HepG2 (cell line): ENCODE measurements around the gene MYPN. TPM values are rescaled to one million over a fixed set of nuclear protein-coding genes. Genes with fewer than 3 reads are reported as not detected.

Experiments
- ATAC-seq: fragments of 200-7000 bp; cut with Tn5 transposase; 3 replicates; pipeline ENCODE4 v1.9.1; 2020; ENCODE audit warnings: mild to moderate bottlenecking, moderate library complexity
- BruUV-seq: library from RNA; stranded (reverse); fragments of 400-500 nt; replicated peaks from 2 replicates; lab custom pipeline; 2021; lab: Mats Ljungman, UMichigan
- CTCF ChIA-PET: fragments of 300-600 bp; formaldehyde crosslinking; extraction: SDS; loops from one replicate; lab custom pipeline; 2021; ENCODE audit warnings: low total read pairs, inconsistent platforms, low intra/inter-chr PET ratio; lab: Yijun Ruan, JAX
- POLR2A ChIA-PET: fragments of 350-600 bp; sonication (Branson Sonifier 250); formaldehyde crosslinking; loops from one replicate; lab custom pipeline; 2020; ENCODE audit warnings: antibody characterized with exemption, inconsistent platforms; lab: Yijun Ruan, JAX
- DNase-seq: peaks from one replicate; pipeline ENCODE4 v3.0.0-alpha.2; 2015; ENCODE audit warnings: low spot score
- FAIRE-seq: peaks from 3 replicates; lab custom pipeline; 2011; peaks lifted over from hg19 to GRCh38; lab: Jason Lieb, UNC
- H2AFZ ChIP-seq: one replicate; pipeline ENCODE4 v1.6.1; 2011; ENCODE audit warnings: low read length, inconsistent platforms
- H3K27ac ChIP-seq: fragments of 300-600 bp; 3 replicates; pipeline ENCODE4 v1.8.0; 2011; ENCODE audit warnings: mixed run types, mild to moderate bottlenecking, mixed read lengths, low read length, inconsistent platforms; ENCODE audit not compliant: insufficient read depth; ENCODE audit errors: extremely low read length
- H3K27me3 ChIP-seq, 2 experiments: fragments of 200-600 bp in 1 of 2; 2 replicates in 1 of 2; 3 replicates in 1 of 2; pipeline versions ENCODE4 v1.6.0 to v1.8.0; 2011; ENCODE audit warnings: low read length in 2 of 2, mild to moderate bottlenecking in 2 of 2, moderate library complexity in 2 of 2, inconsistent platforms in 1 of 2; ENCODE audit not compliant: insufficient read depth in 2 of 2, control insufficient read depth in 1 of 2
- H3K36me3 ChIP-seq, 2 experiments: fragments of 200-600 bp in 1 of 2; replicated peaks in 1 of 2; 2 replicates in 1 of 2; 3 replicates in 1 of 2; pipeline versions ENCODE4 v1.5.1 to v1.8.0; 2011; ENCODE audit warnings: low read length in 2 of 2, inconsistent platforms in 1 of 2; ENCODE audit not compliant: insufficient read depth in 2 of 2, control insufficient read depth in 1 of 2
- H3K4me1 ChIP-seq: 2 replicates; pipeline ENCODE4 v1.5.1; 2012; ENCODE audit warnings: low read length, inconsistent platforms; ENCODE audit not compliant: insufficient read depth
- H3K4me2 ChIP-seq: 2 replicates; pipeline ENCODE4 v1.6.0; 2011; ENCODE audit warnings: low read depth, low read length, inconsistent platforms
- H3K4me3 ChIP-seq, 3 experiments: fragments of 200-600 bp in 1 of 3; sonication (generic), shearing (Covaris generic) in 1 of 3; replicated peaks in 1 of 3; 2 replicates each; pipeline ENCODE4 v1.5.1; 2011 to 2016; ENCODE audit warnings: low read length in 3 of 3, inconsistent platforms in 2 of 3, low read depth in 2 of 3, mild to moderate bottlenecking in 2 of 3, control low read depth in 1 of 3, mixed read lengths in 1 of 3; ENCODE audit not compliant: insufficient read depth in 1 of 3
- H3K79me2 ChIP-seq: one replicate; pipeline ENCODE4 v1.6.1; 2011; ENCODE audit warnings: low read length, inconsistent platforms; ENCODE audit not compliant: insufficient read depth
- H3K9ac ChIP-seq: 2 replicates; pipeline ENCODE4 v1.6.0; 2011; ENCODE audit warnings: mild to moderate bottlenecking, low read depth, low read length, inconsistent platforms; ENCODE audit not compliant: insufficient read depth
- H3K9me3 ChIP-seq: 2 replicates; pipeline ENCODE4 v1.5.1; 2012; ENCODE audit warnings: mild to moderate bottlenecking, low read length
- H4K20me1 ChIP-seq: 2 replicates; pipeline ENCODE4 v1.6.0; 2011; ENCODE audit warnings: inconsistent platforms, mild to moderate bottlenecking, low read length, moderate library complexity; ENCODE audit not compliant: insufficient read depth
- BCL6 ChIP-seq: IDR thresholded peaks from 2 replicates; pipeline ENCODE4 v1.6.1; 2016; ENCODE audit warnings: missing genetic modification reagents, missing compliant biosample characterization
- DR1 ChIP-seq: sonication (generic); formaldehyde crosslinking; IDR thresholded peaks from 2 replicates; pipeline ENCODE4 v1.8.0; 2021; ENCODE audit warnings: mild to moderate bottlenecking, missing genetic modification reagents, inconsistent platforms
- FOXC1 ChIP-seq: sonication (generic); formaldehyde crosslinking; IDR thresholded peaks from 2 replicates; pipeline ENCODE4 v1.8.0; 2022; ENCODE audit warnings: mild to moderate bottlenecking, missing genetic modification reagents, borderline replicate concordance
- MEF2D ChIP-seq: sonication (generic); formaldehyde crosslinking; IDR thresholded peaks from 2 replicates; pipeline ENCODE4 v1.5.1; 2020; ENCODE audit warnings: mild to moderate bottlenecking, missing genetic modification reagents
- POGZ ChIP-seq: sonication (generic); formaldehyde crosslinking; IDR thresholded peaks from 2 replicates; pipeline ENCODE4 v1.4.0; 2020; ENCODE audit warnings: mild to moderate bottlenecking, missing genetic modification reagents
- ZNF713 ChIP-seq: sonication (generic); formaldehyde crosslinking; IDR thresholded peaks from 2 replicates; pipeline ENCODE4 v1.4.0; 2020; ENCODE audit warnings: mild to moderate bottlenecking, missing genetic modification reagents
- WGBS: methylation state at CpG from one replicate; pipeline ENCODE4 v1.1.6; 2017; ENCODE audit warnings: low lambda C conversion rate; 5-methylcytosine and 5-hydroxymethylcytosine counted together
- in situ Hi-C: cut with HindIII; loops from 2 replicates; pipeline ENCODE4 v1.10.0; 2017; ENCODE audit warnings: low pct_unique_long_range_greater_than_20kb; ENCODE audit not compliant: extremely low pct_ligation_motif_present
- intact Hi-C: fragments of 100-400 bp; cut with micrococcal nuclease; formaldehyde crosslinking; loops from one replicate; pipeline ENCODE4 v1.10.0; 2022; ENCODE audit not compliant: unreplicated experiment
- polyA plus RNA-seq, 8 experiments: library from polyadenylated mRNA; depleted of rRNA in 3 of 8; stranded (reverse) in 7 of 8; unstranded in 1 of 8; fragments of >200 nt; fragmentation: Illumina TruSeq in 4 of 8; extraction: Trizol in 4 of 8; gene quantifications; 2 replicates each; pipeline versions ENCODE4 v1.2.1 to v1.2.3, GENCODE V29; 2011 to 2016; ENCODE audit warnings: low read depth in 4 of 8, missing spikeins in 1 of 8, mixed read lengths in 1 of 8; ENCODE audit not compliant: insufficient read depth in 1 of 8
- total RNA-seq, 5 experiments: library from RNA; depleted of rRNA; stranded (reverse); fragments of >200 nt; fragmentation: Illumina TruSeq; extraction: Trizol; gene quantifications; 2 replicates each; pipeline ENCODE4 v1.2.3, GENCODE V29; 2016; ENCODE audit warnings: low read depth in 1 of 5
- TF ChIP-seq, protein P1 (sequence below): sonication (generic); formaldehyde crosslinking; IDR thresholded peaks from 2 replicates; pipeline ENCODE4 v1.4.0; 2020; ENCODE audit warnings: mild to moderate bottlenecking, low read depth, missing genetic modification reagents
- TF ChIP-seq, protein P2 (sequence below): sonication (generic); formaldehyde crosslinking; IDR thresholded peaks from 2 replicates; pipeline ENCODE4 v1.4.0; 2020; ENCODE audit warnings: missing genetic modification reagents
- TF ChIP-seq, protein P3 (sequence below): sonication (generic); formaldehyde crosslinking; IDR thresholded peaks from 2 replicates; pipeline ENCODE4 v1.9.0; 2022; ENCODE audit warnings: missing genetic modification reagents, mild to moderate bottlenecking, borderline replicate concordance
- TF ChIP-seq, protein P4 (sequence below): sonication (generic); formaldehyde crosslinking; IDR thresholded peaks from 2 replicates; pipeline ENCODE4 v1.5.1; 2020; ENCODE audit warnings: mild to moderate bottlenecking, missing genetic modification reagents, moderate library complexity

MYPN gene
- total and polyA plus RNA-seq, 2 of the 13 experiments (the other 11 are each of a cell fraction or from before 2014, with no cell fraction given), result not detected

DNA sequence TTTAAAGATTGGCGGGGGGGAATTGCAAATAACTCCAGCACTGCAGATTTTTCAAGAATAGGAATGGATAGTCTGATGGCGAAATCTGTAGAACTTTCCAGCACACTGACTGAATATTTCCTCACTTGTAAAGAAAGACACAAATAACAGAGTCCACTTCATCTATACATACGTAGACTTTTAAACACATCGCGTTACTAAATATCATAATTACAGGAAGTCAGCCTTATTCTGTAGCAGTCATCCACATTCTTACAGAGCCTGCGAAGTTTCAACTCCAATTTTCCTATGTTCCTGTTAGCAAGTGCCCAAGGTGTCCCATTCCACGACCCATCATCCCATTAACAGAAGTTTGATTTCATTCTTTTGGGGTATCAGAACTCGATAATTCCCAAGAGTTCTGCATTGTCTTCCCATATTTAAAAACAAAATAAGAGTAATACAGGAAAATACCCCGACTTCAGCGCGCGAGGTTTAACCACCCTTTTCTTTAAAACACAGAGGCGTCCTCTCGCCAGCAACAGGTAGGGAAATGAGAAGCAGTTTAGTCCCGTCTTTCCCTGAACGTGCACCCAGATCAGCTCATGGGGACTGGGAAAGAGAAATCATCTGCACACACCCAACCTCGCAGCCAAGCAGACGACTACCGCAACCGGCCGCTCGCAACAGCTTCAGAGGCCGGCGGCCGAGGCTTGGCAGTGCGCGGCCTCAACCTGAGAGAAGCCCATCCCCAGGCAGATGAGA lies 35.1 kb upstream of the MYPN start:
- intact Hi-C loops, result loop anchor here (1.0 to 10.0 kb wide), 3 partner anchors 49 to 219 kb away; no protein-coding TSS in a partner anchor
- Histone ChIP-seq H2AFZ (no peak overlapping the region), H3K4me2 (peak overlapping the region; percentile 67), H4K20me1 (no peaks in the 10 kb centered on the region; the same call in 1 of the 2 replicates), H3K27me3 (no peaks in the 10 kb centered on the region), H3K27ac (peak overlapping the region; percentile 96), H3K36me3 (peaks cover 0 to 13% of the 10 kb centered on the region in 2 experiments; a peak in 1 of 5 replicates), H3K9ac (peak overlapping the region; percentile 92), H3K79me2 (peaks cover 43% of the 10 kb centered on the region), H3K4me3 (peak overlapping the region; percentile 91 to 99 (median 94)), H3K4me1 (peaks cover 37% of the 10 kb centered on the region), H3K9me3 (no peaks in the 10 kb centered on the region)
- 0 out of 3 replicates have a peak, but pooled peaks have one; percentile 7 for ATAC-seq
- CTCF ChIA-PET, result no interaction called here
- WGBS, result under 1% methylated on average over 15 of the region's 27 CpGs
- no peak for FAIRE-seq
- TSS peak; percentile 56 for BruUV-seq
- POLR2A ChIA-PET, result no interaction called here
- no peak for DNase-seq
- in situ Hi-C loops, result no loop called here
- TF ChIP-seq BCL6 (CRISPR knock-in tag) (no peak), ZNF713 (no peak), FOXC1 (CRISPR knock-in tag) (no peak), MEF2D (CRISPR knock-in tag) (no peak), POGZ (no peak), DR1 (0 out of 2 replicates have a peak, but pooled peaks have one; percentile 6)
- TF ChIP-seq, protein P1, sequence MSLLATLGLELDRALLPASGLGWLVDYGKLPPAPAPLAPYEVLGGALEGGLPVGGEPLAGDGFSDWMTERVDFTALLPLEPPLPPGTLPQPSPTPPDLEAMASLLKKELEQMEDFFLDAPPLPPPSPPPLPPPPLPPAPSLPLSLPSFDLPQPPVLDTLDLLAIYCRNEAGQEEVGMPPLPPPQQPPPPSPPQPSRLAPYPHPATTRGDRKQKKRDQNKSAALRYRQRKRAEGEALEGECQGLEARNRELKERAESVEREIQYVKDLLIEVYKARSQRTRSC (CRISPR knock-in tag), result no peak
- TF ChIP-seq, protein P2, sequence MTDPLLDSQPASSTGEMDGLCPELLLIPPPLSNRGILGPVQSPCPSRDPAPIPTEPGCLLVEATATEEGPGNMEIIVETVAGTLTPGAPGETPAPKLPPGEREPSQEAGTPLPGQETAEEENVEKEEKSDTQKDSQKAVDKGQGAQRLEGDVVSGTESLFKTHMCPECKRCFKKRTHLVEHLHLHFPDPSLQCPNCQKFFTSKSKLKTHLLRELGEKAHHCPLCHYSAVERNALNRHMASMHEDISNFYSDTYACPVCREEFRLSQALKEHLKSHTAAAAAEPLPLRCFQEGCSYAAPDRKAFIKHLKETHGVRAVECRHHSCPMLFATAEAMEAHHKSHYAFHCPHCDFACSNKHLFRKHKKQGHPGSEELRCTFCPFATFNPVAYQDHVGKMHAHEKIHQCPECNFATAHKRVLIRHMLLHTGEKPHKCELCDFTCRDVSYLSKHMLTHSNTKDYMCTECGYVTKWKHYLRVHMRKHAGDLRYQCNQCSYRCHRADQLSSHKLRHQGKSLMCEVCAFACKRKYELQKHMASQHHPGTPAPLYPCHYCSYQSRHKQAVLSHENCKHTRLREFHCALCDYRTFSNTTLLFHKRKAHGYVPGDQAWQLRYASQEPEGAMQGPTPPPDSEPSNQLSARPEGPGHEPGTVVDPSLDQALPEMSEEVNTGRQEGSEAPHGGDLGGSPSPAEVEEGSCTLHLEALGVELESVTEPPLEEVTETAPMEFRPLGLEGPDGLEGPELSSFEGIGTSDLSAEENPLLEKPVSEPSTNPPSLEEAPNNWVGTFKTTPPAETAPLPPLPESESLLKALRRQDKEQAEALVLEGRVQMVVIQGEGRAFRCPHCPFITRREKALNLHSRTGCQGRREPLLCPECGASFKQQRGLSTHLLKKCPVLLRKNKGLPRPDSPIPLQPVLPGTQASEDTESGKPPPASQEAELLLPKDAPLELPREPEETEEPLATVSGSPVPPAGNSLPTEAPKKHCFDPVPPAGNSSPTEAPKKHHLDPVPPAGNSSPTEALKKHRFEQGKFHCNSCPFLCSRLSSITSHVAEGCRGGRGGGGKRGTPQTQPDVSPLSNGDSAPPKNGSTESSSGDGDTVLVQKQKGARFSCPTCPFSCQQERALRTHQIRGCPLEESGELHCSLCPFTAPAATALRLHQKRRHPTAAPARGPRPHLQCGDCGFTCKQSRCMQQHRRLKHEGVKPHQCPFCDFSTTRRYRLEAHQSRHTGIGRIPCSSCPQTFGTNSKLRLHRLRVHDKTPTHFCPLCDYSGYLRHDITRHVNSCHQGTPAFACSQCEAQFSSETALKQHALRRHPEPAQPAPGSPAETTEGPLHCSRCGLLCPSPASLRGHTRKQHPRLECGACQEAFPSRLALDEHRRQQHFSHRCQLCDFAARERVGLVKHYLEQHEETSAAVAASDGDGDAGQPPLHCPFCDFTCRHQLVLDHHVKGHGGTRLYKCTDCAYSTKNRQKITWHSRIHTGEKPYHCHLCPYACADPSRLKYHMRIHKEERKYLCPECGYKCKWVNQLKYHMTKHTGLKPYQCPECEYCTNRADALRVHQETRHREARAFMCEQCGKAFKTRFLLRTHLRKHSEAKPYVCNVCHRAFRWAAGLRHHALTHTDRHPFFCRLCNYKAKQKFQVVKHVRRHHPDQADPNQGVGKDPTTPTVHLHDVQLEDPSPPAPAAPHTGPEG (CRISPR knock-in tag), result 0 out of 2 replicates have a peak, but pooled peaks have one; percentile 60
- TF ChIP-seq, protein P3, sequence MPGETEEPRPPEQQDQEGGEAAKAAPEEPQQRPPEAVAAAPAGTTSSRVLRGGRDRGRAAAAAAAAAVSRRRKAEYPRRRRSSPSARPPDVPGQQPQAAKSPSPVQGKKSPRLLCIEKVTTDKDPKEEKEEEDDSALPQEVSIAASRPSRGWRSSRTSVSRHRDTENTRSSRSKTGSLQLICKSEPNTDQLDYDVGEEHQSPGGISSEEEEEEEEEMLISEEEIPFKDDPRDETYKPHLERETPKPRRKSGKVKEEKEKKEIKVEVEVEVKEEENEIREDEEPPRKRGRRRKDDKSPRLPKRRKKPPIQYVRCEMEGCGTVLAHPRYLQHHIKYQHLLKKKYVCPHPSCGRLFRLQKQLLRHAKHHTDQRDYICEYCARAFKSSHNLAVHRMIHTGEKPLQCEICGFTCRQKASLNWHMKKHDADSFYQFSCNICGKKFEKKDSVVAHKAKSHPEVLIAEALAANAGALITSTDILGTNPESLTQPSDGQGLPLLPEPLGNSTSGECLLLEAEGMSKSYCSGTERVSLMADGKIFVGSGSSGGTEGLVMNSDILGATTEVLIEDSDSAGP (CRISPR knock-in tag), result no peak
- TF ChIP-seq, protein P4, sequence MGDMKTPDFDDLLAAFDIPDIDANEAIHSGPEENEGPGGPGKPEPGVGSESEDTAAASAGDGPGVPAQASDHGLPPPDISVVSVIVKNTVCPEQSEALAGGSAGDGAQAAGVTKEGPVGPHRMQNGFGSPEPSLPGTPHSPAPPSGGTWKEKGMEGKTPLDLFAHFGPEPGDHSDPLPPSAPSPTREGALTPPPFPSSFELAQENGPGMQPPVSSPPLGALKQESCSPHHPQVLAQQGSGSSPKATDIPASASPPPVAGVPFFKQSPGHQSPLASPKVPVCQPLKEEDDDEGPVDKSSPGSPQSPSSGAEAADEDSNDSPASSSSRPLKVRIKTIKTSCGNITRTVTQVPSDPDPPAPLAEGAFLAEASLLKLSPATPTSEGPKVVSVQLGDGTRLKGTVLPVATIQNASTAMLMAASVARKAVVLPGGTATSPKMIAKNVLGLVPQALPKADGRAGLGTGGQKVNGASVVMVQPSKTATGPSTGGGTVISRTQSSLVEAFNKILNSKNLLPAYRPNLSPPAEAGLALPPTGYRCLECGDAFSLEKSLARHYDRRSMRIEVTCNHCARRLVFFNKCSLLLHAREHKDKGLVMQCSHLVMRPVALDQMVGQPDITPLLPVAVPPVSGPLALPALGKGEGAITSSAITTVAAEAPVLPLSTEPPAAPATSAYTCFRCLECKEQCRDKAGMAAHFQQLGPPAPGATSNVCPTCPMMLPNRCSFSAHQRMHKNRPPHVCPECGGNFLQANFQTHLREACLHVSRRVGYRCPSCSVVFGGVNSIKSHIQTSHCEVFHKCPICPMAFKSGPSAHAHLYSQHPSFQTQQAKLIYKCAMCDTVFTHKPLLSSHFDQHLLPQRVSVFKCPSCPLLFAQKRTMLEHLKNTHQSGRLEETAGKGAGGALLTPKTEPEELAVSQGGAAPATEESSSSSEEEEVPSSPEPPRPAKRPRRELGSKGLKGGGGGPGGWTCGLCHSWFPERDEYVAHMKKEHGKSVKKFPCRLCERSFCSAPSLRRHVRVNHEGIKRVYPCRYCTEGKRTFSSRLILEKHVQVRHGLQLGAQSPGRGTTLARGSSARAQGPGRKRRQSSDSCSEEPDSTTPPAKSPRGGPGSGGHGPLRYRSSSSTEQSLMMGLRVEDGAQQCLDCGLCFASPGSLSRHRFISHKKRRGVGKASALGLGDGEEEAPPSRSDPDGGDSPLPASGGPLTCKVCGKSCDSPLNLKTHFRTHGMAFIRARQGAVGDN, result no peak
